ENCODE data around the gene ALG1.
A peak's percentile ranks its signal among the peaks of the same experiment; 100 is the strongest.
"Not testable (repeated sequence)": the region's sequence is repeated elsewhere in the genome, so short reads cannot be mapped to it uniquely, and the experiment has no call there.

Gene ALG1

DNA sequence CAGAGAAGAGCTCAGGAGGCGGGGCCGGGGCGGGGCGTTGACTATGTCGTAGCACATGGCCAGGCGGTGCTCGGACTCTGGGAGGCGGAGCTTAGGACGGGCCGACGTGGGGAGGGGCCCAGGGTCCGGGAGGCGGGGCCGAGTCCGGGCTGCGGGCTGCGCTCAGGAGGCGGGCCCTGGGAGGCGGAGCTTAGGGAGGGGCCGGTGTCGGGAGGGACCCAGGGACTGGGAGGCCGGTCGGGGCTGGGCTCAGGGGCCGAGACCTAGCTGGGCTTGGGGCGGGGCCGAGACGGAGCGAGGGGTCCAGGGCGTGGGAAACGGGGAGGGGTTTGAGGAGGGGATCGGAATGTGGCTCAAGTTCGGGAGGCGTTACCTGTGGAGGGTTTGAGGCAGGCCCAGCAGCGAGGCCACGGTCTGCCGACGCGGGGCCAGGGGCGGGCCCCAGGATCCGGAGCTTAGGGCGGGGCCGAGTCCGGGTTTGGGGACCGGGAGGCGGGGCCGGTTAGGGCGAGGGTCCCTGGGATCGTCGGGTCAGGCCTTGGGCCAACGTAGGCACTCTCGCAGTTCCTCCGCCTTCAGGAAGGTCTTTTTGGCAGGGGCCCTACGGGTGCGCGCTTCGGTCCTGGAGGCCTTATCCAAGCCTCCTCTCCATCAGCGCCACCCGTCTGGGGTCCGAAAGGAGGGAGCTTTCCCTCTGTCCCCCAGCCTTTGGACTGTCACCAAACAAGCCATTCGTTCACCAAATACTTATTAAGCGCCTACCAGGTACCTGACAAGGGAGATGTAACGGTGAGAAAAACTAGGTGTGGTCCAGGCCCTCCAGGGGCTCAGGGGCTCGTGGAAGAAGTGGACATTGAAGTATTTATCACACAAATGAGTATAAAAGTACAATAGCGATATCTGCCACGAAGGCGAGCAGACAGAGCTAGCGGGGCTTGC is 26.8 kb downstream of the ALG1 start:
- peak; percentile 91 for DNase-seq (ENCODE audit: low read depth in 2 of 2)

DNA sequence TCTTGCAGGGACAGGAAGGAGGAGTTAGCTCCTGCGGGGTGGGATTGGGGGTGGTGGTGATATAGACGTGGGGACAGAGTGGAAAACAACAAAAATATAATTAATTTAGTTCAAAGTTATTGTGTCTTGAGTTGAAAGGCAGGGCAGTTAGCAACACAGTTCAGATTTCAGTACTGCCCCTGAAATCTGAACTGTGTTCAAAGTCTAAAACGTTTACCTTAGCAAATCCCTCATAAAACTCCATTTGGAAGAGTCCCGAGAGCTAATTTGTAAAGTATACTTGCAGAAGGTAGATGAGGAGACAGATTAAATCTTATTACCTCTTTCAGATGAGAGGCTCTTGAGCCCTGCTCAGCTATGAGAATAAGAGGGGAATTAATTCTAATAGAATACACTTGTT is 27.5 kb downstream of the ALG1 start:
- DNase-seq (ENCODE audit: low read depth in 2 of 2), result not testable (repeated sequence)

DNA sequence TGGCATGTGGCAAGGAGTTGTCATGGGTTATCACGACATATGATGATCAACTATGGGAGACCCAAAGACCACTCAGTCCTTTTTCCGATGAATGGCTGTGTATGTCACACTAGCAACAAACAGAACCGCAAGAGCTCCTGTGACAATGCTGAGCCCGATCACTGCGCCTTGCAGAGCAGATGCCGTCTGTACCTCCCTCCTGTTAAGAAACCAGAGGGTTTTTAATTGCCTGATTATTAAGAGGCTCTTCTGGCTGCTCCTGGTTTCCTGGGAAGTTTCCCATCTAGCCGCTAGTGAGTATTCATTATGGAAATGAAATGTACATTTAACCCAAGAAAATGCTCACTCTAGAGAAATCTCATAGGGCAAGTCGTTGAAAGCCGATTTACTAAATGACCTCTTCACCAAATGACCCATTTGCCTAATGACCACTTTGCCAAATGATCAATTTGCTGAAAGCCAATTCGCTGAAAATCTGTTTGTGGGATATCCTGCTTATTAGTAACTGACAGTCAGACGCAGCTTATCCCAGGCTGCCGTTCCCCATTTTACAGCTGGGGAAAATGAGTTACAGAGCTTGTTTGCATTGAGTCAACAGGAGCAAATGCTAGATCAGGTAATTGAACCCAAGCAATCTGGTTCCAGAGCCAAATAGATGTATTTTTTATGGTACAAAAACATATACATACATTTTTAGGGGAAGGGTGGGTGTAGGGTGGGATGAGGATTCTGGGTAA is 31.8 kb downstream of the ALG1 start:
- not testable (repeated sequence) for DNase-seq (ENCODE audit: low read depth in 2 of 2)

DNA sequence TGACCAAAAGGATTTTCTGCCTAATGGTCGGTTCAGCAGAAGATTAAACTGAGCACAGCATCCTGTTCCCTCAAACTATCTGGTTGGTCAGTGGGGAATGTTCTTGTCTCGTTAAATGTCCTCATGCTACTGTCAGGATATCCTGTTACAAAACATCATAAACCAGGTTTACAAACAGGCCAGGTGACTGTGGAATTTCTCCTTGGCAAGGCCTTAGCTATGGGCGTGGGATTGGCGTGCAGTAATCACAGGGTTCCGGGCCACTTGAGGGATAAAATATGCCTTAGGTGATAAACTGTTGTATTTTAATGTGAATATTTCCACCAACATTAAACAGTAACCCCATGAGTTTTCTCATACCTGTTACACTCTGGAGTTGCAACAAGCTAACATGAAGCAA is 33.4 kb downstream of the ALG1 start:
- DNase-seq (ENCODE audit: low read depth in 2 of 2), result not testable (repeated sequence)

DNA sequence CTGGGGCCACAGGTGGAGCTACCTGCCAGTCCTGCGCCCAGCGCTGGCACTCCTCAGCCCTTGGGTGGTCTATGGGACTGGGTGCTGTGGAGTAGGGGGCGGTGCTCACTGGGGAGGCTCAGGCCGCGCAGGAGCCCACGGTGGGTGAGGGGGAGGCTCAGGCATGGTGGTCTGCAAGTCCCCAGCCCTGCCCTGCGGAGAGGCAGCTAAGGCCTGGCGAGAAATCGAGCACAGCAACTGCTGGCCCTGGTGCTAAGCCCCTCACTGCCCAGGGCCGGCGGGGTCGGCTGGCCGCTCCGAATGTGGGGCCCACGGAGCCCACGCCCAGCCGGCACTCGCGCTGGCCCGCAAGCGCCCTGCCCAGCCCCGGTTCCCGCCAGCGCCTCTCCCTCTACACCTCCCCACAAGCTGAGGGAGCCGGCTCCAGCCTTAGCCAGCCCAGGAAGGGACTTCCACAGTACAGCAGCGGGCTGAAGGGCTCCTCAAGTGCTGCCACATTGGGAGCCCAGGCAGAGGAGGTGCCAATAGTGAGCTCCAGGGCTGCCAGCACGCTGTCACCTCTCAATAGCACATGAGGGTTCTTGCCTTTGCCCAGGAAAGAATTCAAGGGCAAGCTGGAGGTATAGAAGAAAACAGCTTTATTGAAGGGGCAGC is 37.0 kb downstream of the ALG1 start:
- DNase-seq (ENCODE audit: low read depth in 2 of 2), result no peak

DNA sequence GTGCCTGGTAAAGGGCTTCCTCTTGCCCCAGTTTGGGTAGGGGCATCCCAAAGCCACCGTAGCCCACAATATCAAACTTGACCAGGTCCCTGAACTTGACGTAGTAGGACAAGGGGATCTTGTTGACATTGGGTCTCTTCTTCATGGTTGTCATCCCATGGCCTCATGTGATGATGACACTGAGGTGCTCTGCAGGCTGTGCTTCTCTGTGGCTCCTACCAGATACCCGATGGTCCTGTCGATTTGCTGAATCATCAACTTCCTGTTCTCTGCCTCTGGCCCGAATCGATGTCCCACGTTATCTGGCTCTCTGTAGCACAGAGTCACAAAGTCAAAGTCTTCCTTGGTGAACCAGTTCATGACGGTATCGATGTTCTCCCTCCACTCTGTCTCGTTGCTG is 39.3 kb downstream of the ALG1 start:
- not testable (repeated sequence) for DNase-seq (ENCODE audit: low read depth in 2 of 2)

DNA sequence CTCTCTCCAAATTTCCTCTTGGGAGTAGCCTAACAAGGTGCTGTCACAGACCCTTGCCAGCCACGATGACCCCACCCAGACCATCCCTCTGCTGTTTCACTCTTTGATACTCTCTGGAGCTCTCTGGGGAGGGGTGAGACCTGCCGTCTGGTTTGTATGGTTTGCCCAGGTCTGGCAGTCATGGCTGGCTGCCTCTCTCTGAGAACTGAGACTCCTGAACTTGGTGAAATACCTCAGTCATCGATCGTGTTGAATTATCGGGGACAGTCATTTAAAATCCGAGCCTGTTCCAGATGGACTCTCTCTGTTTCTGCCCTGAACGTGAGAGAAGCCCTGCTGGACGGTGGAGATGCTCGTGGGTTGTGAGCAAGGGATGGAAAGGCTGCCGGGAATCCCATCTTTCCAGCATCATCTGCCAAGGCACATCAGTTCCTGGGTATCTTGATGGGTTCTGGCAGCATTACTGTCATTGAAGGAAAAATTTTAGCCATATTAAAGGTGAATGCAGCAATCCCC is 45.2 kb downstream of the ALG1 start:
- DNase-seq (ENCODE audit: low read depth in 2 of 2), result not testable (repeated sequence)

DNA sequence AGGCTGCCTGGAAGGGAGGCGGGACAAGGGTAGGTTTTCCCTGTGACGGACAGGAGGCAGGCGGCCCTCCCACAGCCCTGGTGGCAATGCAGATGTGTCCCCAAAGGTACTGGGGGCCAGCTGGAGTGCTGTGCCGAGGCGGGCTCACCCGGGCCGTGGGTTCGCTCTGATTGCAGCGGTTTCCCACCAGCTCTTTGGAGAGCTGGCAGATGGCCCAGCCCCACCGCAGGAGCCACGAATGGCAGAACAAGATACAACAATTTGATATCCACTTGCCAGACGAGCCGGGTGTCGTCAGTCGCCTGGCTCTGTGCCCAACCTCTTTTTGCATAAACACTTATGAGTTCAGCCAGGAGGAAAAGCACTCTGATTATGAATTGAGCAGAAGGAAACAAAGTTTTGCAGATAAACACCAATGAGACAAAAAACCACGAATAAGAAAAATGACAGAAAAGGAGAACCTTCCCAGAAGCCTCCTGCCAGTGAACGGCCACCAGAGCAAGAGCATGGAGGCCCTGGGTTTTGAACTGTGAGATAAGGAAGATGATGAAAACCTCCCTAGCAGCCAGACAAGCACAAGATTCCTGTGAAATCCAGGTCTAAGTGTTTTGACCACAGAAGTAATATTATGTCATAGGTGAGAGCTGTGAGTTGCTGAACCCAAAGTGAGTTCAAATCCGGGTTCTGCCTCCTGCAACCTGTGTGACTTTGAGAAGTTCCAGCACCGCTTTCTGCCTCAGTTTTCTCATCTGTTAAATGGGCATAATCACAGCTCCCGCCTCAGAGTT is 45.9 kb downstream of the ALG1 start:
- not testable (repeated sequence) for DNase-seq (ENCODE audit: low read depth in 2 of 2)

DNA sequence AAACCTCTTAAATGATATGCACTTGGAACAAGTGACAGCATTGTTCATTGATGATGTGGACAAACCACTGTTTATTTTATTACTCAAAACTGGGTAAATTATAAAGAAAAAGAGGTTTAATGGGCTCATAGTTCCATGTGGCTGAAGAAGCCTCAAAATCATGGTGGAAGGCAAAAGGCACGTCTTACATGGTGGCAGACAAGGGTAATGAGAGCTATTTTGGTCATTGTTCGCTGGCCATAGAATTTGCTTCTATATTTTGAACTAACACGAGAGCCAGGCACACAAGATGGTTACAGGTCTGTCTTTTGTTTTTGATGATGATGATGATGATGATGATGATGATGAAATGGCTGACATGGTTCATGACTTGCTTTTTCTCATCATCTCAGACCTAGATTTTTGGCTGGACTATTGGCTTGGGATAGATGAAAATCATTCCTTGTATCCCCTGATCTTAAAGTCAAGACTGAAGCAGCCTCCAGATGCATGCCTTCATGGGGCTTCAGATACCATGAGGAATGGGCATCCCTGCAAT is 59.9 kb downstream of the ALG1 start:
- not testable (repeated sequence) for DNase-seq (ENCODE audit: low read depth in 2 of 2)

DNA sequence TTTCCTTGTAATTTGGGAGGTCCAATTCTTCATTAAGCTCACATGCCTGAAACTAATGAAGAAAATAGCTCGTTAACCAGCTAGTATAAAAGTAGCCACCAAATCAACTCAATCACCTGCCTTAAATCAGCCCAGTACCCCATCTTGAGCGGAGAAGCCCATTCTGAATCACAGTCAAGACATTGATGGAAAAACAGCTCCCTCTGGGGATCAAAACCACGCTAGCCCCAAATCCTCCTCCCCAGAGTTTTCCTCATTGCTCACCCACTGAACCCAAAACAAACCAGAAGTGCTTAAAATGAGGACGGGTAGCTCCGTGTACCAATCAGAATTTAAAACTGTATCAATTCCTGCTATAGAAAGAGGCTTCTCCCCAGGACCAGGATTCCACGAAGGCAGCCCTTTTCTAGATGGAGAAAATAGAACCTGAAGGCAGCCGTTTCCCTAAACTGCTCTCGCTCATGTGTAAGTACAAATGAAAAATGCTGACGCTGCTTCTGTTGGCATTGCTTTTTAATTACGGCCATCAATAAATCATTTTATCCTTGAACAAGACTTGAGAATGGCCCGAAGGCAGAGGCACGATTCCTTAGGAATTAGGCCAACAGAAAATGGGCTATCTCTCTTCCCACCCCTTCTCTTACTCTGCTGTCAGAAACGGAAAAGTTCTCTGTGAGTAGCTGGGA is 61.4 kb downstream of the ALG1 start:
- not testable (repeated sequence) for DNase-seq (ENCODE audit: low read depth in 2 of 2)

DNA sequence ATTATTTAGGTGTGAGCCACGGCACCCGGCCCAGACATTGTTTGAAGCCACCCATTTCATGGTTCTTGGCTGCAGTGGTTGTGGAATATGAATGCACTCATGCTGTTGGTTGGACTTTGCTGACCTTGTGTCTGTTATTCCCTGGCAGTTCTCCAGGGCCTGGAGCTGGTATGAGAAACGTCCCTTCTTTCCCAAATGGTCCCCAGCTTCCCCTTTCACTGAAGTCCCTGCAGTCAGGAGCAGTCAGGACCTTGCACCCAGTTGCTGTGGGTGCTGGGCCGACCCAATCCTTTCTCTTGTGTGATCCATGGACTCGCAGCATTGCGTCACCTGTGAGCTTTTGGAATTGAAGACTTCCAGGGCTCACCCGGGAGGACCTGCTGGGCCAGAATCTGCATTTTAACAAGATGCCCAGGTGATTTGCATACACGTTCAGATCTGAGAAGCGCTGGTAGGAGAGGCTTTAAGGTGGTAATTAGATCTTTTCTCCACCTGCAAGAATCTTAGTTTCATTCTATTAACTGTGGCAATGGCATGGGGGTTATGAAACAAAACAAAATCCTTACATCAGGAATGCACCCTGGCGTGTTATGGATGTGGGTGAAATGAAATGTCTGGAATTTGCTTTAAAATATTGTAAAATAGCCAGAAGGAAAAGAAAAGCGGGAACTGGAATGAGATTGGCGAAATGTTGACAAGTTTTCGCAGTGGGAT is 63.3 kb downstream of the ALG1 start:
- not testable (repeated sequence) for DNase-seq (ENCODE audit: low read depth in 2 of 2)
